Measurements from ENCODE around the gene GUCY2C. TPM values are rescaled to one million over a fixed set of nuclear protein-coding genes. Genes with fewer than 3 reads are reported as not detected.

GUCY2C gene
- total RNA-seq, 1 donor from 2014 or later: 1.2 TPM

- Mint-ChIP-seq H3K9me3 (ENCODE audit: low read depth) (peaks cover 21% of the 10 kb centered on the region), H3K36me3 (ENCODE audit: insufficient read depth) (peaks cover 4% of the 10 kb centered on the region), H3K4me1 (ENCODE audit: low read depth) (no peaks in the 10 kb centered on the region), H3K27ac (no peak overlapping the region), H3K4me3 (ENCODE audit: low read depth) (no peak overlapping the region), H3K27me3 (no peaks in the 10 kb centered on the region)
- DNase-seq (ENCODE audit: low spot score, unreplicated experiment): no peak
- no peak for TF ChIP-seq CTCF (IDR thresholded peaks at IDR 0.05; ENCODE audit: unreplicated experiment)
Observed at GRCh38 chr12:14729586-14729985, 33.2 kb upstream of the GUCY2C start.

GRCh38 chr12:14723763-14724162 is 27.4 kb upstream of the GUCY2C start:
- H3K36me3 Mint-ChIP-seq (ENCODE audit: insufficient read depth): peaks cover 8% of the 10 kb centered on the region
- H3K27me3 Mint-ChIP-seq: no peaks in the 10 kb centered on the region
- H3K4me1 Mint-ChIP-seq (ENCODE audit: low read depth): no peaks in the 10 kb centered on the region
- peaks cover 28% of the 10 kb centered on the region for H3K9me3 Mint-ChIP-seq (ENCODE audit: low read depth)
- no peak overlapping the region for H3K4me3 Mint-ChIP-seq (ENCODE audit: low read depth)
- H3K27ac Mint-ChIP-seq: no peak overlapping the region
- peak; percentile 61 for TF ChIP-seq CTCF (IDR thresholded peaks at IDR 0.05; ENCODE audit: unreplicated experiment)
- DNase-seq (ENCODE audit: low spot score, unreplicated experiment): no peak

- H3K4me3 Mint-ChIP-seq (ENCODE audit: low read depth): no peak overlapping the region
- peak; percentile 62 for TF ChIP-seq CTCF (IDR thresholded peaks at IDR 0.05; ENCODE audit: unreplicated experiment)
- no peaks in the 10 kb centered on the region for H3K27me3 Mint-ChIP-seq
- no peak overlapping the region for H3K27ac Mint-ChIP-seq
- no peak for DNase-seq (ENCODE audit: low spot score, unreplicated experiment)
- H3K4me1 Mint-ChIP-seq (ENCODE audit: low read depth): peaks cover 18% of the 10 kb centered on the region
- H3K9me3 Mint-ChIP-seq (ENCODE audit: low read depth): peaks cover 12% of the 10 kb centered on the region
- peaks cover 2% of the 10 kb centered on the region for H3K36me3 Mint-ChIP-seq (ENCODE audit: insufficient read depth)
Observed at GRCh38 chr12:14716848-14717444, 20.5 kb upstream of the GUCY2C start.

- Mint-ChIP-seq H3K4me1 (ENCODE audit: low read depth) (peaks cover 39% of the 10 kb centered on the region), H3K27ac (no peak overlapping the region), H3K36me3 (ENCODE audit: insufficient read depth) (peaks cover 2% of the 10 kb centered on the region), H3K9me3 (ENCODE audit: low read depth) (peaks cover 8% of the 10 kb centered on the region), H3K27me3 (peaks cover 15% of the 10 kb centered on the region), H3K4me3 (ENCODE audit: low read depth) (peak overlapping the region; percentile 24)
- no peak for TF ChIP-seq CTCF (IDR thresholded peaks at IDR 0.05; ENCODE audit: unreplicated experiment)
- no peak for DNase-seq (ENCODE audit: low spot score, unreplicated experiment)
Observed at GRCh38 chr12:14714437-14714836, 18.0 kb upstream of the GUCY2C start.

GRCh38 chr12:14710632-14711320 is 14.4 kb upstream of the GUCY2C start:
- no peak for TF ChIP-seq CTCF (IDR thresholded peaks at IDR 0.05; ENCODE audit: unreplicated experiment)
- Mint-ChIP-seq H3K9me3 (ENCODE audit: low read depth) (peaks cover 6% of the 10 kb centered on the region), H3K4me1 (ENCODE audit: low read depth) (peaks cover 56% of the 10 kb centered on the region), H3K36me3 (ENCODE audit: insufficient read depth) (peaks cover 2% of the 10 kb centered on the region), H3K27ac (peak overlapping the region; percentile 4), H3K27me3 (peaks cover 52% of the 10 kb centered on the region), H3K4me3 (ENCODE audit: low read depth) (no peak overlapping the region)
- DNase-seq (ENCODE audit: low spot score, unreplicated experiment): no peak

Data from progenitor cell of endocrine pancreas (in vitro differentiated cells).